ENCODE measurements around the gene SPRR4.

SPRR4 gene, protein sequence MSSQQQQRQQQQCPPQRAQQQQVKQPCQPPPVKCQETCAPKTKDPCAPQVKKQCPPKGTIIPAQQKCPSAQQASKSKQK

GRCh38 chr1:152970495-152970894 is at the start of gene SPRR4:
SPRR4 (plus strand) TSS chr1:152970648; CDS start chr1:152971891, 1,243 bp downstream.
- no peak for DNase-seq

- DNase-seq = no peak
These were observed 46.3 kb upstream of the SPRR4 start for GRCh38 chr1:152924191-152924590.

DNA sequence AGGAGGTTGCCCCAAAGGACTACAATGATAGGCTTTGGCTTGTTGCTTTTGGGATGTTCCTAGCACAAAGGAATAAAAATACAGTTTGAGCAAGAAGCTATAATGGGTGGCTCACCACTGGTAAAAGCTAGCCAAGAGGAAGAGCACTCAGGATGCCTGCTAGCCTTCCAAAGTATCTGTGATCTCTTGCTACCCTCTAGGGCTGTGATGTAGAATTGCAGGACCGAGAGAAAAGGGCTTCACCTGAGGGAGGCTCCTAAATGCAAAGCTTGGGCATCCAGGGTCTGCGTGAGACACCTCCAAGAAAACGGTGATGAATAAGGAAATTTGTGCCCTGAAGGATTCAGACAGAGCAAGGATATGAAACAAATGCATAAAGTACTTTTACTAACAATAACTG is 44.4 kb upstream of the SPRR4 start:
- DNase-seq = no peak

DNA sequence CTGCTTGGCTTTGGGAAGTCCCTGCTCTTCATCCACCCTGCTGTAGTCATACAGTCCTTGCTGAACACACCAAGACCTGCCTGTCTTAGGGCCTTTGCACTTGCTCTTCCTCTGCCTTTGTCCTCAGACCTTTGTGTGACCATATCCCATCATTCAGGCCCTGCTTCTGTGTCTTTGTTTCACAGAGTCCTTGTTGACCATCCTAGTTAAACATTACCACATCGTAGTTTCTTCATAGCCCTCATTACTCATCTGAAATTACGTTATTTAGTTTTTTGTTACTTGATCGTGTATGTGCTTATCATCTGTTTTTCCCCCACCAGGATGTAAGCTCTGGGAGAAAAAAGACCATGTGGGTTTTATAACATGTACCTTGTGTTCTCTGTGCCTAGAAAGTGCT is 41.8 kb upstream of the SPRR4 start:
- DNase-seq = no peak

GRCh38 chr1:152932170-152932811 is 38.2 kb upstream of the SPRR4 start:
- DNase-seq = no peak

DNA sequence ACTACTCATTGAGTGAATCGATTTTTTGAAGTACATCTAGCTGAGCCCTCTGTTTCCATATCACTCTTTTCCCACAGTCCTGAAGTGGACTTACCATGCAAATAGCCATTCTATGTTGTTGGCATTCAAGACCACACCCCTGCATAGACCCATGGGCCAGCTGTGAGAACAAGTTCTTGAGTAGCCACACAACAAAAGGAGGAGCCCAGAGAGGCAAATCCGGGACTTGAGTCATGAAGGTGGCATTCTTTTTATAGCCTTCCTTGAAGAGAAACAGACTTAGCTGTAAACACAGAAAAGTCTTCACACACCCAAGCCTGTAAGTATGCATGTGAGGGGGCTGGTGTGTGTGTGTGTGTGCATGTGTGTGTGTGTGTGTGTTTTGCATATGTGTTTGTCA is 37.3 kb upstream of the SPRR4 start:
- no peak for DNase-seq

GRCh38 chr1:152940614-152941013 is 29.8 kb upstream of the SPRR4 start:
- no peak for DNase-seq

DNA sequence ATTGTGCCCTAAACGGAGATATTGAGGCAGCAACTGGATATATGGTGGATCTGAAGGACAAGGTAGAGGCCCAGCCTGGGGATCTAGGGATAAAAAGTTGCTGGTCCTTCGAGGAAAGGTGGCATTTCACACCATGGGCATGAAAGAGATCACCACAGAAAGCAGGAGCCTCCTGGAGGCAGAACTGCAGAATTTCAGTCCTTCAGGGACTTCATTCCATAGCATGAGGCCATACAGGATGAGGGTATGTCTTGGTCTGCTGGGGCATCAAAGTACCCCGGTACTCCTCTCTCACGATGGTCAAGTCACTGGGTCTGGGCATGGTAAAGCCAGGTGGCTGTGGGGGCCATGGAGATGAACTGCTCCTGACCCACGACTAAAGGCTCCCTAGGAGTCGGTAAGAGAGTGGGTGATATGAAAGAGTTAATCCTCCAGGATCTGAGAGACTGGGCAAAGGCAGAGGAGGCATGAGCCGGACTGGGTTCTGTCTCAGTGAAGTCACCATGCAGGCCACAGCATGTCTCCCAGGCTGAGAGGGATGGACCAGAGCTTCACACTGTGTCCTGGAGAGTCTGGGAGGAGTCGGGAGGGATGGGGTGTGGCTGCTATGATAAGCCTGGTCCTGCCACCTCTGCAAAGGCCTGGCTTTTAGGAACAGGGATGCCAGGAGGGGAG is 29.3 kb upstream of the SPRR4 start:
- DNase-seq = no peak

GRCh38 chr1:152942161-152942560 is 28.3 kb upstream of the SPRR4 start:
- no peak for DNase-seq

DNA sequence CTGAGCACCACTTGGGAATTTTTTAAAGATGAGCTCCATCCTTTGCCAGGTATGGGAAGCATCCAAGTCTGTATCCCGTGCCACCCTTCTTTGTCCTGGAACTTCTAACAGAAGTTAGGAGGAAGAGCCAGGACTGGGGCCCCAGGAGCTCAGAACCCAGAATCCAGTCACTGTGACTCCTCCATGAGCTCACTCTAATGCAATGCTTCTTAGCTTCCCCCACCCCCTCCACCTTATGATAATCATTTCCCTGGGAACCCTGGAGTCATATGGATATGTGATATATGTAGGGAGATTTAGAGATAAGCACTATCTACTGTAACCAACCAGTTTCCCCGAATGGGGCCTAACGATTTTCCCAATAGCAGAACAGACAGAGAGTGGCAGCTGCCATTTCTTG is 24.2 kb upstream of the SPRR4 start:
- no peak for DNase-seq

DNA sequence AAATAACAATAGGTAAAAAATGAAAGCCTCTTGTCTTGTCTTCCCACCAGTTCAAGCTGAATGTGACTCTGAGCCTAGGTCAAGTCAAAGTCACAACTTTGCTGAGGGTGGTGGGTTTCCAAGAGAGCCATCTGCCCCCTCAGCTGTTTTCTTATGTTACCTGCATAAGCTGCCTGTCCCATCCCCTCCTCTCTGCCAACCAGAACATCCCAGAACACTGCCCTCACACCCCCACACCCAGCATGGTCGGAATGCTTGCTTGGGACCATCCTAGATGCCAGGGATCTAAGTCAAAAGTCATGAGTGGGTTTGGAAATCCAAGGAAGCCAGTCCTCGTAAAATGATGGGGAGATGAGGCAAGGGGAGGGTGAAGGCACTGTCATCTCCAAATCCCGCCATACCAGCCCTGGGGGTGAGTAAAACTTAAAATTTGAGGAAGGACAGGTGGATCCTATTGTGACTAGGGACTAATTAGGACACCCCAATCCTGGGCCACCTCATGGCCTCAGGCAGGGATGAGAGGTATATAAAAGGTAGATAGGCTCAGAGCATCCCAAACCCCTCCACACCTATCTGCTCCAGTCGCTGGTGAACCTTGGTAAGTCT is 23.7 kb upstream of the SPRR4 start, which contains the start of gene SPRR5:
Gene SPRR5, plus strand, starts transcription at position 556 of the 606 bp plus-strand sequence. CDS start 1,349 bp downstream, outside the sequence.
- DNase-seq = no peak

DNA sequence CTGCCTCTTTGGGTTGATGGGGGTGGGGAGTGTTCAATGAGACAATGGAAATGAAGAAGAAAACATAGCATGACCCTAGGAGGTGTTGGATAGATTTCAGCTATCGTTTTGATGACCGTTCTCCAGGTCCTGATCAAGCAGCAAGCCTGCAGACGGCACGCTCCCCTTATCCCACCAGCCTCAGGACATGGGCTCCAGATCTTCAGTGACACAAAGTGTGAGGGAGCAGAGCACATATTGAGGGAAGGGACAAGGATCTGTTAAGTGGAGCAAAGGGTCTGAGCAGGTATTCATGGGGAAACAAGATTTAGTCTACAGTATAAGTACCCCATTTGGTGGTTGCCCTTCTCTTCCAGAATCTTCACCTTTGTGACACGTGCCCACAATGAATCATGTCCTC is 18.7 kb upstream of the SPRR4 start:
- no peak for DNase-seq

DNA sequence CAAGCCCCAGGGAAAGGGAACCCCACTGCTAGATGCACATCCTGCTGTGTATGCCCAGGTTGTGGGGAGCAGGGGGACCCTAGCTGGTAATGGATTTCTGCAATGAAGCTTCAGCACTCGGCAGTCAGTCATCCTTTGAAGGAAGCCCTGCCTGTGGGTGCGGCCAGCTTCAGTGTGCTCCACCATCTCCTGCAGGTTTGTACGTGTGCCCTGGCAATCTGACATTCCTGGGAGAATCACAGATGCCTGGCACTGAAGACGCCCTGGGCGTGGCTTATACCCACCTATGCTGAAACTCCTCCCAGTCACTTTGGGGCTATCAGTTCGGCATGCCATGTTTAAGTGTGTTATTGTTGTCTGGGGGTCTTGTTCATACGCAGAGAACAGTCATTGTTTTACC is 16.7 kb upstream of the SPRR4 start:
- DNase-seq = no peak

DNA sequence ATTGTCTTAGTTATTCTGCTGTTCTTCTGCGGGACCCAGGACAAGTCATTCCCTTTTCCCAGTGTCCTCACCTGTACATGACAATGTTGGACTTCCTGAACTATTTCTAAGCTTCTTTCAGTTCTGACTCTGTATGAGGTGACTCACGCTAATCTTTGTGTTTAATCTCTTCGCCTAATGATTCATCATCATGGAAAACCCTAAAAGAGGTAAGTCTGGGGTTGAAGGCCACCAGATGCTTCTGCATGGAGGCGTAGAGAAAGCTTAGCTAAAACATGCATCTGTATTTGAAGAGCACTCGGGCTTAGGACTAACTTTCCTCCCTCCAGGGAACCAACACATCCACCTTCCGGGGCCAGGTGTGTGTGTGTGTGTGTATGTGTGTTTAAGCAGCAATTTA is 16.0 kb upstream of the SPRR4 start:
- no peak for DNase-seq

- DNase-seq = no peak
These were observed 12.9 kb upstream of the SPRR4 start for GRCh38 chr1:152957561-152957960.

DNA sequence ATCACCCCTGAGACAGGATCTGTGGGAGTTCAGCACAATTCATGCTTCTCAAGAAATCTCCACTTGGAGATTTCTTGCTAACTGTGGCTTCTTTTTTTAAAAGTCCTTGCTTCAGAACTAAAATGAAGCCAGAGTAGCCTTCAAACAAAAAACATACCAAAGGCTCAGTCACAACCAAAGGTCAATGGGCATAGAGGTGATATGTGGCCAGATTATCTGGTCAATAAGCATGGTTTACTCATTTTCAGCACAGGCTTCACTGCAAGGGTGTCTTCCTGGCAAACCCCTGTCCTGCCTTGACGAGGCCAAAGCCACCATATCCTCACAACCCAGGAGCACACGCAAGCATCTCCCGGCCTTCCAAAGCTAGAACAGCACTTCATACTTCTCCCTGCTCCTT is 11.2 kb upstream of the SPRR4 start:
- DNase-seq = no peak

DNA sequence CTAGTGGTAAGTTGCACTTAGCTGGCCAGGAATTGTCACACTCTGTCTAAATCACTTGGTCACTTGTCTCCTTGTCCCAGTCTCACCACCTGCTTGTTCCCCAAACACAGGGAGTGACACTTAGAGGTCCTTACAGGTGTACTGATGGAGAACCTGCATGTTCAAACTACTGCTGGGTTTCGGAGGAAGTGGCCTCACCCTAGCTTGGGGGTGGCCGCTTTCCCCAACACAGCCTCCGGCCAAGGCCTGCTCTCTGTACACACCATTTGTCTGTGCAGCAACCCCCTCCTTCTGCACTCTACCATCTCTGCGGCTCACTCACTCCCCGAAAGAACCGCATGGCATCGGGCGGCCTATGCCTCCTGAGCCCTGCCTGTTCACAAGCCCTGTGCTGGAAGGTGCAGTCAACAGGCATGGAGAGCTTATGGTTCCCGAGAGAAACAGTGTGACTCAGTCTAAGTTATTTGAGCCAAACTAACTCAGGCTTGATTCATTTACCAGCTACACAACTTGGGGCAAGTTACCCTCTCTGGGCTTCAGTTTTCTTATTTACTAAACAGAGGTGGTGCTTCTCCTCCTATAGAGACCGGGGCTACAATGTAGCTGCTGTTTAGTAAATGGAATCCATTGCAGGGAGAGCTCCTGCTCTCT is 10.5 kb upstream of the SPRR4 start:
- no peak for DNase-seq

- no peak for DNase-seq
These were observed 9.9 kb upstream of the SPRR4 start for GRCh38 chr1:152960452-152961044.

GRCh38 chr1:152961226-152961891 is 9.1 kb upstream of the SPRR4 start:
- no peak for DNase-seq

DNA sequence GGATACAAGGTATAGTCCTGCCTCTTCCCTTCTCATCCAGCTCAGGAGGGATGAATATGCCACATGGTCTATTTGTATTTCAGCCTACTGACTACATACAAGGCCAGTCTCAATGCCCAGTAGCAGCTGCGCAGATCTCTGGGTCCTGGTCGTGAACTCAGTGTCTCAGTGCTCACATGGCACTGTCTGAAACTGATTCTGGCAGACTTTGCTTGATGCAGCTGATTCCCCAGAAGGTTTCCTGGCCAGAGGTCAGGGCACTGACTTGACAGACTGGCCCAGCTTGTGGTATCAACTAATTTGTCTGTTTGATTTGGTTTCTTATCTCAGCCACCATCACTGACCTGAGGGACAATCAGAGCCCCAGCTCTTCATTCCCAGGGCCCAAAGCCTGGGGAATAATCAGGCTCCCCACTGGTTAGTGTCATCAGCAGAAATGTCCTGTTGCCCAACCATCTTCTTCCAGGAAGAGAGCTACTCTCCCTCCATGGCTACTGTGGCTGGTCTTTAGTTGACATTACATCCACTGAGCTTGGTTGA is 7.5 kb upstream of the SPRR4 start:
- DNase-seq = no peak

- DNase-seq = no peak
These were observed 5.9 kb upstream of the SPRR4 start for GRCh38 chr1:152964536-152964935.

- DNase-seq = no peak
These were observed 4.6 kb upstream of the SPRR4 start for GRCh38 chr1:152965853-152966252.
